Heart left ventricle (tissue), 13 donors: ENCODE measurements around the gene NEDD4L.
"Not testable (repeated sequence)": the region's sequence is repeated elsewhere in the genome, so short reads cannot be mapped to it uniquely, and the experiment has no call there.

ENCODE experiments used
- CTCF ChIP-seq, 12 donors: fragments of 200-600 bp; sonication (generic) in 4 of 12; IDR thresholded peaks; one replicate each; pipeline versions ENCODE4 v1.5.0 to v1.8.0; 2018 to 2022; ENCODE audit warnings: antibody characterized with exemption in 12 of 12, mild to moderate bottlenecking in 5 of 12
- POLR2A ChIP-seq, 2 donors: fragments of 450-650 bp; IDR thresholded peaks; one replicate each; pipeline ENCODE4 v1.6.1; 2017; ENCODE audit warnings: antibody characterized with exemption in 2 of 2, mild to moderate bottlenecking in 2 of 2, moderate library complexity in 2 of 2
- donor health status: ischemic (EF 13 %, LVEDD 7.1; RV severe dilation, severe dysfunction).
- donor health status: DM: no; HTN: yes; CAD: no.
- donor health status: DM: no; HTN: no; CAD: no.
- donor health status: ischemic (EF 25% LVEDD 6.9; RV normal size, moderate dysfunction).
- donor health status: ischemic (EF 25% LVEDD 5.7; RV mildly dilated, moderate dysfunction).
- donor health status: ischemic (EF 35%, LVEDD 5.7; RV mildly dilated, moderate dysfunction).
- donor health status: nonischemic (EF 11% LVEDD 7.7; RV severe dilation, severe dysfunction).
- donor health status: DM: yes; HTN: yes; CAD: no.
- donor health status: PGD.
- donor health status: ischemic (EF 29% LVEDD 5.4; RV normal size, mild dysfunction).
- donor health status: nonischemic (EF 23%, LVEDD 6.1; RV moderate dilation, normal function).

GRCh38 chr18:58265489-58265888 lies 221.5 kb downstream of the NEDD4L start:
- not testable (repeated sequence) for TF ChIP-seq CTCF, POLR2A (IDR thresholded peaks at IDR 0.05)
